ENCODE data around the gene PCDHB15.
"Not testable (repeated sequence)": the region's sequence is repeated elsewhere in the genome, so short reads cannot be mapped to it uniquely, and the experiment has no call there.

Gene PCDHB15

DNA sequence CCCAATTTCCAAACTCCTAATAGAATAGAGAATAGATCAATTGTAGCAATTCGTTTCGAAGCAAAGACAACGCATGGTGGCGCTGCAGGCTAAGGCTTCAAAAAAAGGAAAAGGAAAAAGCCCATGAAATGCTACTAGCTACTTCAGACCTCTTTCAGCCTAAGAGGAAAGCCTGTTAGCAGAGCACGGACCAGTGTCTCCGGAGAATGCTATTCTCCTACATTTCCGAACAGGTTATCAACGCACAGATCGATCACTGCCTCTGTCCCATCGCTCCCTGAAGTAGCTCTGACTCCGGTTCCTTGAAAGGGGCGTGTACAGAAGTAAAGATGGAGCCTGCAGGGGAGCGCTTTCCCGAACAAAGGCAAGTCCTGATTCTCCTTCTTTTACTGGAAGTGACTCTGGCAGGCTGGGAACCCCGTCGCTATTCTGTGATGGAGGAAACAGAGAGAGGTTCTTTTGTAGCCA lies at the start of gene PCDHB15:
PCDHB15 (plus strand) TSS at position 146 of the 468 bp plus-strand sequence; CDS start at position 330, 184 bp downstream.
- DNase-seq: peak in 1 of 2 donors; percentile 6

DNA sequence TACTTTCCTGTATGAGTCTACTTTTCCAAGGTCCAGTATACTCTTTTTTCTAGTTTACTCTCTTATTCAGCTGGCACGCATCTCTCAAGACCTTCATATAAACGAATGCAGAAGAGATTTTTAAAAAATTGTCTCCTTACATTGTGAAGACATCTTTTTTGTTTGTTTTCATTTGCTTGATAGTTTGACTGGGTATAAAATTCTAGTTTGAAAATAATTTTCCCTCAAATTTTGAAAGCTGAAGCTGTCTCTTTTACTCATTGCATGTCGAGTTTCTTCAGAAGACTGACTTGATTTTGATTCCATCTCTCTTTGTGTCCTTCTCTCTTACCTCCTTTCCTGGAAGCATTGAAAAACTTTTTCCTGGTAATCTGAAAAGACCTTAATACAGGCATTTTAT lies 48.8 kb upstream of the PCDHB15 start:
- DNase-seq: no peak

DNA sequence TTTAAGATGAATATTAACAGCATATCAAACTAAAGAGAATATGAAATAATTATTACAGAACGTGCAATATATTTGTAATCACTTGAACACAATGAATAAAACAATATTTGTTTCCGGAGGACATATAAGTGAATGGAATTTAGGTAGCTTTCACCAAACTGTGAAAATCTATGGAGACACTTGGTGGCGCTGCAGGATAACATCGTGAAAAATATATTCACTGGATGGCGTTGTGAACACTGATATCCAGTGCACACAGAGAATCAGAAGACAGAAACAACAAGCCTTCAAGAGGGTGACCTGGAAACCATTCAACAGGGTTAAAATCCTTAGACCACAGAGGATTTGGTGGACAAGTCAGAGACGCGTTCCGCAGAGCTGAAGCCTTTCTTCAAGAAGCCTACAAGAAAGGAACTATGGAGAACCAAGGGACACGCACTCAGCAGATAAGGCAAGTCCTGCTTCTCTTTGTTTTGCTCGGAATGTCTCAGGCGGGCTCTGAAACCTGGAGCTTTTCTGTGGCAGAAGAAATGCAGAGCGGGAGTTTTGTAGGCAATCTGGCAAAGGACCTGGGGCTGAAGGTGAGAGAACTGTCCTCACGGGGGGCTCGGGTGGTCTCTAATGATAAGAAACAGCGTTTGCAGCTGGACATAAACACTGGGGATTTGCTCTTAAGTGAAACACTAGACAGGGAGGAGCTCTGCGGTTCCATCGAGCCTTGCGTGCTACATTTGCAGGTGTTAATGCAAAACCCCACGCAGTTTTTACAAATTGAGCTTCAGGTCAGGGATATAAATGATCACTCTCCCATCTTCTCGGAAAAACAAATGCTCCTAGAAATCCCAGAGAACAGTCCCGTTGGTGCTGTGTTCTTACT lies 45.6 kb upstream of the PCDHB15 start, which contains the start of gene PCDHB11:
PCDHB11 (plus strand) TSS at position 269 of the 877 bp plus-strand sequence; CDS start at position 417, 148 bp downstream.
- peak in 1 of 2 donors; percentile 5 for DNase-seq

DNA sequence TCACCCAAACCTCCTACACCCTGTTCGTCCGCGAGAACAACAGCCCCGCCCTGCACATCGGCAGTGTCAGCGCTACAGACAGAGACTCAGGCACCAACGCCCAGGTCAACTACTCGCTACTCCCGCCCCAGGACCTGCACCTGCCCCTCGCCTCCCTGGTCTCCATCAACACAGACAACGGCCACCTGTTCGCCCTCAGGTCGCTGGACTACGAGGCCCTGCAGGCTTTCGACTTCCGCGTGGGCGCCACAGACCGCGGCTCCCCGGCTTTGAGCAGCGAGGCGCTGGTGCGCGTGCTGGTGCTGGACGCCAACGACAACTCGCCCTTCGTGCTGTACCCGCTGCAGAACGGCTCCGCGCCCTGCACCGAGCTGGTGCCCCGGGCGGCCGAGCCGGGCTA lies 44.1 kb upstream of the PCDHB15 start:
- DNase-seq: not testable (repeated sequence)

DNA sequence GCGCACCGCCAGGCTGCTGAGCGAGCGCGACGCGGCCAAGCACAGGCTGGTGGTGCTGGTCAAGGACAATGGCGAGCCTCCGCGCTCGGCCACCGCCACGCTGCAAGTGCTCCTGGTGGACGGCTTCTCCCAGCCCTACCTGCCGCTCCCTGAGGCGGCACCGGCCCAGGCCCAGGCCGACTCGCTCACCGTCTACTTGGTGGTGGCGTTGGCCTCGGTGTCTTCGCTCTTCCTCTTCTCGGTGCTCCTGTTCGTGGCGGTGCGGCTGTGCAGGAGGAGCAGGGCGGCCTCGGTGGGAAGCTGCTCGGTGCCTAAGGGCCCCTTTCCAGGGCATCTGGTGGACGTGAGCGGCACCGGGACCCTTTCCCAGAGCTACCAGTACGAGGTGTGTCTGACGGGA lies 43.5 kb upstream of the PCDHB15 start:
- not testable (repeated sequence) for DNase-seq

DNA sequence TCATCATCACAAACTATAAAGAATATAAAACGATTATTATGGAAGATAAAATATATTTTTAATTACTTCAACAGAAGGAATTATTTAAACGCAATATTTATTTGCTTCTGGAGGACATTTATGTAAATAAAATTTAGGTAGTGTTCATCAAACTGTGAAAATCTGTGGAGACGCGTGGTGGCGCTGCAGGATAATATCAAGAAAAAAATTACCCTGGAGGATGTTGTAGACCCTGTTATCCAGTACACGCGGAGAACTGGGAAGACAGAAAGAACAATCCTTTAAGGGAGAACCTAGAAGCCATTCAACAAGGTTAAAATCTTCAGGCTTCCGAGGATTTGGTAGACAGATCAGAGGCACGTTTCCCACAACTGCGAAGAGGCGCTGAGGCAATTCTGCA lies 36.7 kb upstream of the PCDHB15 start, which contains the start of gene PCDHB12:
PCDHB12 (plus strand) TSS at position 242 of the 400 bp plus-strand sequence. CDS start 189 bp downstream, outside the sequence.
- no peak for DNase-seq

DNA sequence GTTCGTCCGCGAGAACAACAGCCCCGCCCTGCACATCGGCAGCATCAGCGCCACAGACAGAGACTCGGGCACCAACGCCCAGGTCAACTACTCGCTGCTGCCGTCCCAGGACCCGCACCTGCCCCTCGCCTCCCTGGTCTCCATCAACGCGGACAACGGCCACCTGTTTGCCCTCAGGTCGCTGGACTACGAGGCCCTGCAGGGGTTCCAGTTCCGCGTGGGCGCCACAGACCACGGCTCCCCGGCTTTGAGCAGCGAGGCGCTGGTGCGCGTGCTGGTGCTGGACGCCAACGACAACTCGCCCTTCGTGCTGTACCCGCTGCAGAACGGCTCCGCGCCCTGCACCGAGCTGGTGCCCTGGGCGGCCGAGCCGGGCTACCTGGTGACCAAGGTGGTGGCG lies 34.9 kb upstream of the PCDHB15 start:
- not testable (repeated sequence) for DNase-seq

DNA sequence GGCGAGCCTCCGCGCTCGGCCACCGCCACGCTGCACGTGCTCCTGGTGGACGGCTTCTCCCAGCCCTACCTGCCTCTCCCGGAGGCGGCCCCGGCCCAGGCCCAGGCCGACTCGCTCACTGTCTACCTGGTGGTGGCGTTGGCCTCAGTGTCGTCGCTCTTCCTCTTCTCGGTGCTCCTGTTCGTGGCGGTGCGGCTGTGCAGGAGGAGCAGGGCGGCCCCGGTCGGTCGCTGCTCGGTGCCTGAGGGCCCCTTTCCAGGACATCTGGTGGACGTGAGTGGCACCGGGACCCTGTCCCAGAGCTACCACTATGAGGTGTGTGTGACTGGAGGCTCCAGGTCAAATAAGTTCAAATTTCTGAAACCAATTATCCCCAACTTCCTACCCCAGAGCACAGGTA lies 34.3 kb upstream of the PCDHB15 start:
- not testable (repeated sequence) for DNase-seq

DNA sequence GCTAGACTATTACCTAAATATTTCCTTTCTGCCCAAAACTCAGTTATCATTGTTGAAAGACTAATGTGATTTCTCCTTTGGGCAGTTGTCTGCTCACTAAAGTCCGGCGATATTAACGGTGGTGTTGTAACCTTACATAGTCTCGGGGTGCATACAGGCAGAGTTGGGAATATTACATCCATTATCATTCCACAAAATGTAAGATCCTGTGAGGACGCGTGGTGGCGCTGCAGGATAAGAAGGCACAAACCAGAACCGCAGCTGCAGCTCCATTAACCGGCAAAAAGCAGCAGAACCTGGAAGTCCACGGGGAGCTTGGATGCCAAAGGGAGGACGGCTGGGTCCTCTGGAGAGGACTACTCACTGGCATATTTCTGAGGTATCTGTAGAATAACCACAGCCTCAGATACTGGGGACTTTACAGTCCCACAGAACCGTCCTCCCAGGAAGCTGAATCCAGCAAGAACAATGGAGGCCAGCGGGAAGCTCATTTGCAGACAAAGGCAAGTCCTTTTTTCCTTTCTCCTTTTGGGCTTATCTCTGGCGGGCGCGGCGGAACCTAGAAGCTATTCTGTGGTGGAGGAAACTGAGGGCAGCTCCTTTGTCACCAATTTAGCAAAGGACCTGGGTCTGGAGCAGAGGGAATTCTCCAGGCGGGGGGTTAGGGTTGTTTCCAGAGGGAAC lies 31.4 kb upstream of the PCDHB15 start, which contains the start of gene PCDHB13:
PCDHB13 (plus strand) TSS at position 264 of the 684 bp plus-strand sequence; CDS start at position 469, 205 bp downstream.
- DNase-seq: peak in 1 of 2 donors; percentile 12

DNA sequence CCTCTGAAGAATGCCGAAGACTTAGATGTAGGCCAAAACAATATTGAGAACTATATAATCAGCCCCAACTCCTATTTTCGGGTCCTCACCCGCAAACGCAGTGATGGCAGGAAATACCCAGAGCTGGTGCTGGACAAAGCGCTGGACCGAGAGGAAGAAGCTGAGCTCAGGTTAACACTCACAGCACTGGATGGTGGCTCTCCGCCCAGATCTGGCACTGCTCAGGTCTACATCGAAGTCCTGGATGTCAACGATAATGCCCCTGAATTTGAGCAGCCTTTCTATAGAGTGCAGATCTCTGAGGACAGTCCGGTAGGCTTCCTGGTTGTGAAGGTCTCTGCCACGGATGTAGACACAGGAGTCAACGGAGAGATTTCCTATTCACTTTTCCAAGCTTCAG lies 30.6 kb upstream of the PCDHB15 start:
- DNase-seq: not testable (repeated sequence)

DNA sequence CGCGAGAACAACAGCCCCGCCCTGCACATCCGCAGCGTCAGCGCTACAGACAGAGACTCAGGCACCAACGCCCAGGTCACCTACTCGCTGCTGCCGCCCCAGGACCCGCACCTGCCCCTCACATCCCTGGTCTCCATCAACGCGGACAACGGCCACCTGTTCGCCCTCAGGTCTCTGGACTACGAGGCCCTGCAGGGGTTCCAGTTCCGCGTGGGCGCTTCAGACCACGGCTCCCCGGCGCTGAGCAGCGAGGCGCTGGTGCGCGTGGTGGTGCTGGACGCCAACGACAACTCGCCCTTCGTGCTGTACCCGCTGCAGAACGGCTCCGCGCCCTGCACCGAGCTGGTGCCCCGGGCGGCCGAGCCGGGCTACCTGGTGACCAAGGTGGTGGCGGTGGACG lies 29.7 kb upstream of the PCDHB15 start:
- DNase-seq: not testable (repeated sequence)

DNA sequence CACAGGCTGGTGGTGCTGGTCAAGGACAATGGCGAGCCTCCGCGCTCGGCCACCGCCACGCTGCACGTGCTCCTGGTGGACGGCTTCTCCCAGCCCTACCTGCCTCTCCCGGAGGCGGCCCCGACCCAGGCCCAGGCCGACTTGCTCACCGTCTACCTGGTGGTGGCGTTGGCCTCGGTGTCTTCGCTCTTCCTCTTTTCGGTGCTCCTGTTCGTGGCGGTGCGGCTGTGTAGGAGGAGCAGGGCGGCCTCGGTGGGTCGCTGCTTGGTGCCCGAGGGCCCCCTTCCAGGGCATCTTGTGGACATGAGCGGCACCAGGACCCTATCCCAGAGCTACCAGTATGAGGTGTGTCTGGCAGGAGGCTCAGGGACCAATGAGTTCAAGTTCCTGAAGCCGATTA lies 29.2 kb upstream of the PCDHB15 start:
- DNase-seq: not testable (repeated sequence)

DNA sequence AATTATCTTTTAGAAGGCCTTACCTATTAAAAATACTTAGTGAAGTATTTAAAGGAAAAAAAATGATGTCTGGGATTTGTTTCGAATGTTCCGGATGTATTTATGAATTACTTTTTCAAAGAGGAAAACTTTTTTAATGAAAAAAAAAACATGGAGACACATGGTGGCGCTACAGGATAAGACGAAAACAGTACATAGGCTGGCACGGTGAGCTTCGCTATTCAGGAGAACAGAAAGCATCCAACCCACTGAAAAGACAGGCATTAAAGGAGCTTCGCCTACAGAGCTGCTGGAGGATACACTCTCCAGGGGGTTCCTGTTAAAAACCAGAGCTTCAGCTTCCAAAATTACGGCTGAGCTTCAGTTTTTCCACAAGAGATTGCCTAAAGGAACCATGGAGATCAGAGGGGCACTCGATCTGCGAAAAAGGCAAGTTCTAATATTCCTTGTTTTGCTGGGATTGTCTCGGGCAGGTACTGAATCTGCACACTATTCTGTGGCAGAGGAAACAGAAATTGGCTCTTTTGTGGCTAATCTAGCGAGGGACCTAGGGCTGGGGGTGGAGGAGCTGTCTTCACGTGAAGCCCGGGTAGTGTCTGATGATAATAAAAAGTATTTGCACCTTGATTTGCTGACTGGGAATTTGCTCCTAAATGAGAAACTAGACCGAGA lies 21.9 kb upstream of the PCDHB15 start, which contains the start of gene PCDHB14:
PCDHB14 (plus strand) TSS at position 232 of the 672 bp plus-strand sequence; CDS start at position 395, 163 bp downstream.
- DNase-seq: peak in 1 of 2 donors; percentile 2

DNA sequence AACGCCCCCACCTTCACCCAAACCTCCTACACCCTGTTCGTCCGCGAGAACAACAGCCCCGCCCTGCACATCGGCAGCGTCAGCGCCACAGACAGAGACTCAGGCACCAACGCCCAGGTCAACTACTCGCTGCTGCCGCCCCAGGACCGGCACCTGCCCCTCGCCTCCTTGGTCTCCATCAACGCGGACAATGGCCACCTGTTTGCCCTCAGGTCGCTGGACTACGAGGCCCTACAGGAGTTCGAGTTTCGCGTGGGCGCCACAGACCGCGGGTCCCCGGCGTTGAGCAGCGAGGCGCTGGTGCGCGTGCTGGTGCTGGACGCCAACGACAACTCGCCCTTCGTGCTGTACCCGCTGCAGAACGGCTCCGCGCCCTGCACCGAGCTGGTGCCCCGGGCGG lies 20.4 kb upstream of the PCDHB15 start:
- DNase-seq: not testable (repeated sequence)

DNA sequence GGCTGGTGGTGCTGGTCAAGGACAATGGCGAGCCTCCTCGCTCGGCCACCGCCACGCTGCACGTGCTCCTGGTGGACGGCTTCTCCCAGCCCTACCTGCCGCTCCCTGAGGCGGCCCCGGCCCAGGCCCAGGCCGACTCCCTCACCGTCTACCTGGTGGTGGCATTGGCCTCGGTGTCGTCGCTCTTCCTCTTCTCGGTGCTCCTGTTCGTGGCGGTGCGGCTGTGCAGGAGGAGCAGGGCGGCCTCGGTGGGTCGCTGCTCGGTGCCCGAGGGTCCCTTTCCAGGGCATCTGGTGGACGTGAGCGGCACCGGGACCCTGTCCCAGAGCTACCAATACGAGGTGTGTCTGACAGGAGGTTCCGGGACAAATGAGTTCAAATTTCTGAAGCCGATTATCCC lies 19.8 kb upstream of the PCDHB15 start:
- DNase-seq: not testable (repeated sequence)

DNA sequence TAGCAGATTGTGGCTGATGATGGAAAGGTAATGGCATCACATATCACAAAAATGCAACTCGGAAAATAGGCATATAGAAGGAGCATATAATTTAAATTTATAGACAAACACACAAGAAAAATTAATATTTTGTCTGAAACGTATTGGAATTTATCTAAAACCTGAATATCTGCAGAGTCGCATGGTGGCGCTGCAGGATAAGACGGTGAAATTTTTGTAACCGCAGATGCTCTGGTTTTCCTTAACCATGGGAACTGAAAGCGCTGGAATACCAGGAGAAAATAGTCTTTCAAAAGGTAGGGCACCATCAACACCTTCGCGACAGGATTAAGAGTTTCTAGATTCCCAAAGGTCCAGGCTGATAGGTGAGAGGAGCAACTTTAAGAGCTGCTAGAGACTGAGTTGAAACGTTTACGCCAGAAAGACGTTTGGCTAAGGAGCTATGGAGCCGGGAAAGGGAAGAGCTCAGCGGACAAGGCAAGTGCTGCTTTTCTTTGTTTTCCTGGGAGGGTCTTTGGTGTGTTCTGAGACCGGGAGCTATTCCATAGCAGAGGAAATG lies 11.0 kb upstream of the PCDHB15 start:
- DNase-seq: no peak

DNA sequence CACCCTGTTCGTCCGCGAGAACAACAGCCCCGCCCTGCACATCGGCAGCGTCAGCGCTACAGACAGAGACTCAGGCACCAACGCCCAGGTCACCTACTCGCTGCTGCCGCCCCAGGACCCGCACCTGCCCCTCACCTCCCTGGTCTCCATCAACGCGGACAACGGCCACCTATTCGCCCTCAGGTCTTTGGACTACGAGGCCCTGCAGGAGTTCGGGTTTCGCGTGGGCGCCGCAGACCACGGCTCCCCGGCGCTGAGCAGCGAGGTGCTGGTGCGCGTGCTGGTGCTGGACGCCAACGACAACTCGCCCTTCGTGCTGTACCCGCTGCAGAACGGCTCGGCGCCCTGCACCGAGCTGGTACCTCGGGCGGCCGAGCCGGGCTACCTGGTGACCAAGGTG lies 9.3 kb upstream of the PCDHB15 start:
- not testable (repeated sequence) for DNase-seq

DNA sequence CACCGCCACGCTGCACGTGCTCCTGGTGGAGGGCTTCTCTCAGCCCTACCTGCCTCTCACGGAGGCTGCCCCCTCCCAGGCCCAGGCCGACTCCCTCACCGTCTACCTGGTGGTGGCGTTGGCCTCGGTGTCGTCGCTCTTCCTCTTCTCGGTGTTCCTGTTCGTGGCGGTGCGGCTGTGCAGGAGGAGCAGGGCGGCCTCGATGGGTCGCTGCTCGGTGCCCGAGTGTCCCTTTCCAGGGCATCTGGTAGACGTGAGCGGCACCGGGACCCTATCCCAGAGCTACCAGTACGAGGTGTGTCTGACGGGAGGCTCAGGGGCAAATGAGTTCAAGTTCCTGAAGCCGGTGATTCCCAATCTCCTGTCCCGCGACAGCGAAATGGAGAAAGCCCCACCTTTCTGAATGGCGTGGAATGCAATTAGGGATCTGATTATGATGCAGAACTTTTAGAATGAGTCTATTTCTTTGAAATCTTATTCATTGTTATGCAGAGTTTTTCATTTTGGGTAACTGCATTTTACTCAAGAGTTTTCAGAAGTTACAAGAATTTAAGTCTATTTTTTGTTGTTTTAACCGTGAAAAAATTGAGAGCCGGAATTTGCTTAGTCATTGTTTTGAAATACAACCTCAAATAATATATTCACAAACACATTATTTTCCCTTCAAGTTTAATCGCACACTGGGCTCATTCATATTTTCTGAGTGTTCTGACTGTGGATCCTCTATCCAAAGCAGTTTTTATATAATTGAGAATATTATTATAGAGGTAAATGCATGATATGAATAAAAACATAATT lies 8.5 kb upstream of the PCDHB15 start:
- DNase-seq: no peak

DNA sequence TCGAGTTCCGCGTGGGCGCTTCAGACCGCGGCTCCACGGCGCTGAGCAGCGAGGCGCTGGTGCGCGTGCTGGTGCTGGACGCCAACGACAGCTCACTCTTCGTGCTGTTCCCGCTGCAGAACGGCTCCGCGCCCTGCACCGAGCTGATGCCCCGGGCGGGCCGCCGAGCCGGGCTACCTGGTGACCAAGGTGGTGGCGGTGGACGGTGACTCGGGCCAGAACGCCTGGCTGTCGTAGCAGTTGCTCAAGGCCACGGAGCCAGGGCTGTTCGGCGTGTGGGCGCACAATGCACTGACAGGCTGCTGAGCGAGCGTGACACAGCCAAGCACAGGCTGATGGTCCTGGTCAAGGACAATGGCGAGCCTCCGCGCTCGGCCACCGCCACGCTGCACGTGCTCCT lies 3.7 kb upstream of the PCDHB15 start:
- DNase-seq: no peak

DNA sequence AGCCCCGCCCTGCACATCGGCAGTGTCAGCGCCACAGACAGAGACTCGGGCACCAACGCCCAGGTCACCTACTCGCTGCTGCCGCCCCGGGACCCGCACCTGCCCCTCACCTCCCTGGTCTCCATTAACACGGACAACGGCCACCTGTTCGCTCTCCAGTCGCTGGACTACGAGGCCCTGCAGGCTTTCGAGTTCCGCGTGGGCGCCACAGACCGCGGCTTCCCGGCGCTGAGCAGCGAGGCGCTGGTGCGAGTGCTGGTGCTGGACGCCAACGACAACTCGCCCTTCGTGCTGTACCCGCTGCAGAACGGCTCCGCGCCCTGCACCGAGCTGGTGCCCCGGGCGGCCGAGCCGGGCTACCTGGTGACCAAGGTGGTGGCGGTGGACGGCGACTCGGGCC lies 1.8 kb downstream of the PCDHB15 start:
- not testable (repeated sequence) for DNase-seq

DNA sequence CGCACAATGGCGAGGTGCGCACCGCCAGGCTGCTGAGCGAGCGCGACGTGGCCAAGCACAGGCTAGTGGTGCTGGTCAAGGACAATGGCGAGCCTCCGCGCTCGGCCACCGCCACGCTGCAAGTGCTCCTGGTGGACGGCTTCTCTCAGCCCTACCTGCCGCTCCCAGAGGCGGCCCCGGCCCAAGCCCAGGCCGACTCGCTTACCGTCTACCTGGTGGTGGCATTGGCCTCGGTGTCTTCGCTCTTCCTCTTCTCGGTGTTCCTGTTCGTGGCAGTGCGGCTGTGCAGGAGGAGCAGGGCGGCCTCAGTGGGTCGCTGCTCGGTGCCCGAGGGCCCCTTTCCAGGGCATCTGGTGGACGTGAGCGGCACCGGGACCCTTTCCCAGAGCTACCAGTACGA lies 2.2 kb downstream of the PCDHB15 start:
- DNase-seq: not testable (repeated sequence)
